ENCODE data around the gene SUGCT. TPM values are rescaled to one million over a fixed set of nuclear protein-coding genes. Genes with fewer than 3 reads are reported as not detected.

Gene SUGCT
- total and polyA plus RNA-seq, 2 of the 13 experiments (the other 11 are each of a cell fraction or from before 2014, with no cell fraction given): 10.1 to 22.2 TPM

DNA sequence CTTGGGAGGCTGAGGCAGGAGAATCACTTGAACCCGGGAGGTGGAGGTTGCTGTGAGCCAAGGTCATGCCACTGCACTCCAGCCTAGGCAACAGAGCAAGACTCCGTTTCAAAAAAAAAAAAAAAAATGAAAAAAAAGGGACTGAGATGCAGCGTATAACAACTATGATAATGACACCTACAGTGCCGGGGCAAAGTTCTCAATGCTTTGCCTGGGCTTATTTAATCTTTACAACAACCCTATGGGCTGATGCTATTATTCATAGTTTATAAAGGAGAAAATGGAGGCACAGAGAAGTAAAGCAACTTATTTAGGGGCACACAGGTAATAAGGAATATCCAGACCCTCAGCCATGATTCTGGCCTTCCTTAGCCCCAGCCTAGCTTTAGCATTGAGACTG is 47.6 kb downstream of the SUGCT start:
- CTCF ChIA-PET (ENCODE audit: low intra/inter-chr PET ratio, low total read pairs): no interaction called here
- POLR2A ChIA-PET: no interaction called here
- intact Hi-C loops (cut with micrococcal nuclease; ENCODE audit: unreplicated experiment): no loop called here

More for the DNA sequence above, 47.6 kb downstream of the SUGCT start:
- no peaks in the 10 kb centered on the region for H3K27me3 ChIP-seq (ENCODE audit: control insufficient read depth in 1 of 2, insufficient read depth in 2 of 2, low read length in 2 of 2)
- no peak overlapping the region for H2AFZ ChIP-seq (ENCODE audit: low read length)
- TF ChIP-seq NONO (IDR thresholded peaks at IDR 0.05): no peak
- no peak for TF ChIP-seq NONO (CRISPR knock-in tag; conservative IDR thresholded peaks at IDR 0.05)
- TF ChIP-seq ATF7-NPFF (CRISPR knock-in tag; IDR thresholded peaks at IDR 0.05; ENCODE audit: low read depth): no peak
- no peak for TF ChIP-seq CEBPG (CRISPR knock-in tag; IDR thresholded peaks at IDR 0.05)
- TF ChIP-seq NR1H2 (CRISPR knock-in tag; IDR thresholded peaks at IDR 0.05; ENCODE audit: borderline replicate concordance, low read depth): no peak
- TF ChIP-seq TCF7L2 (IDR thresholded peaks at IDR 0.05; ENCODE audit: low read depth, low read length): no peak
- TF ChIP-seq, protein P1, sequence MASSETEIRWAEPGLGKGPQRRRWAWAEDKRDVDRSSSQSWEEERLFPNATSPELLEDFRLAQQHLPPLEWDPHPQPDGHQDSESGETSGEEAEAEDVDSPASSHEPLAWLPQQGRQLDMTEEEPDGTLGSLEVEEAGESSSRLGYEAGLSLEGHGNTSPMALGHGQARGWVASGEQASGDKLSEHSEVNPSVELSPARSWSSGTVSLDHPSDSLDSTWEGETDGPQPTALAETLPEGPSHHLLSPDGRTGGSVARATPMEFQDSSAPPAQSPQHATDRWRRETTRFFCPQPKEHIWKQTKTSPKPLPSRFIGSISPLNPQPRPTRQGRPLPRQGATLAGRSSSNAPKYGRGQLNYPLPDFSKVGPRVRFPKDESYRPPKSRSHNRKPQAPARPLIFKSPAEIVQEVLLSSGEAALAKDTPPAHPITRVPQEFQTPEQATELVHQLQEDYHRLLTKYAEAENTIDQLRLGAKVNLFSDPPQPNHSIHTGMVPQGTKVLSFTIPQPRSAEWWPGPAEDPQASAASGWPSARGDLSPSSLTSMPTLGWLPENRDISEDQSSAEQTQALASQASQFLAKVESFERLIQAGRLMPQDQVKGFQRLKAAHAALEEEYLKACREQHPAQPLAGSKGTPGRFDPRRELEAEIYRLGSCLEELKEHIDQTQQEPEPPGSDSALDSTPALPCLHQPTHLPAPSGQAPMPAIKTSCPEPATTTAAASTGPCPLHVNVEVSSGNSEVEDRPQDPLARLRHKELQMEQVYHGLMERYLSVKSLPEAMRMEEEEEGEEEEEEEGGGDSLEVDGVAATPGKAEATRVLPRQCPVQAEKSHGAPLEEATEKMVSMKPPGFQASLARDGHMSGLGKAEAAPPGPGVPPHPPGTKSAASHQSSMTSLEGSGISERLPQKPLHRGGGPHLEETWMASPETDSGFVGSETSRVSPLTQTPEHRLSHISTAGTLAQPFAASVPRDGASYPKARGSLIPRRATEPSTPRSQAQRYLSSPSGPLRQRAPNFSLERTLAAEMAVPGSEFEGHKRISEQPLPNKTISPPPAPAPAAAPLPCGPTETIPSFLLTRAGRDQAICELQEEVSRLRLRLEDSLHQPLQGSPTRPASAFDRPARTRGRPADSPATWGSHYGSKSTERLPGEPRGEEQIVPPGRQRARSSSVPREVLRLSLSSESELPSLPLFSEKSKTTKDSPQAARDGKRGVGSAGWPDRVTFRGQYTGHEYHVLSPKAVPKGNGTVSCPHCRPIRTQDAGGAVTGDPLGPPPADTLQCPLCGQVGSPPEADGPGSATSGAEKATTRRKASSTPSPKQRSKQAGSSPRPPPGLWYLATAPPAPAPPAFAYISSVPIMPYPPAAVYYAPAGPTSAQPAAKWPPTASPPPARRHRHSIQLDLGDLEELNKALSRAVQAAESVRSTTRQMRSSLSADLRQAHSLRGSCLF (CRISPR knock-in tag; IDR thresholded peaks at IDR 0.05; ENCODE audit: borderline replicate concordance): no peak
- no peak for TF ChIP-seq PHF8 (CRISPR knock-in tag; IDR thresholded peaks at IDR 0.05)
- TF ChIP-seq ZFP41 (CRISPR knock-in tag; IDR thresholded peaks at IDR 0.05; ENCODE audit: borderline replicate concordance): no peak
- TF ChIP-seq SAP130 (CRISPR knock-in tag; IDR thresholded peaks at IDR 0.05; ENCODE audit: low read depth): no peak
- no peak for TF ChIP-seq HNRNPLL (IDR thresholded peaks at IDR 0.05; ENCODE audit: low read depth, low read length, poor library complexity, severe bottlenecking)
- TF ChIP-seq, protein P2, sequence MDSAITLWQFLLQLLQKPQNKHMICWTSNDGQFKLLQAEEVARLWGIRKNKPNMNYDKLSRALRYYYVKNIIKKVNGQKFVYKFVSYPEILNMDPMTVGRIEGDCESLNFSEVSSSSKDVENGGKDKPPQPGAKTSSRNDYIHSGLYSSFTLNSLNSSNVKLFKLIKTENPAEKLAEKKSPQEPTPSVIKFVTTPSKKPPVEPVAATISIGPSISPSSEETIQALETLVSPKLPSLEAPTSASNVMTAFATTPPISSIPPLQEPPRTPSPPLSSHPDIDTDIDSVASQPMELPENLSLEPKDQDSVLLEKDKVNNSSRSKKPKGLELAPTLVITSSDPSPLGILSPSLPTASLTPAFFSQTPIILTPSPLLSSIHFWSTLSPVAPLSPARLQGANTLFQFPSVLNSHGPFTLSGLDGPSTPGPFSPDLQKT (CRISPR knock-in tag; IDR thresholded peaks at IDR 0.05; ENCODE audit: borderline replicate concordance): no peak
- no peak for TF ChIP-seq SALL2 (CRISPR knock-in tag; IDR thresholded peaks at IDR 0.05)
- no peak for TF ChIP-seq ZNF776 (CRISPR knock-in tag; IDR thresholded peaks at IDR 0.05)
- no peak for TF ChIP-seq AGO1 (IDR thresholded peaks at IDR 0.05; ENCODE audit: low read depth, low read length, poor library complexity, severe bottlenecking)
- TF ChIP-seq ZFP36L1 (CRISPR knock-in tag; IDR thresholded peaks at IDR 0.05): no peak
- no peak for TF ChIP-seq SRF (IDR thresholded peaks at IDR 0.05; ENCODE audit: low read depth, low read length)
- TF ChIP-seq KDM1A (CRISPR knock-in tag; IDR thresholded peaks at IDR 0.05): no peak
- TF ChIP-seq YY1 (IDR thresholded peaks at IDR 0.05; ENCODE audit: insufficient read depth, insufficient replicate concordance, low read depth, low read length): no peak
- TF ChIP-seq ZNF556 (CRISPR knock-in tag; IDR thresholded peaks at IDR 0.05; ENCODE audit: borderline replicate concordance): no peak
- no peak for TF ChIP-seq ZNF501 (CRISPR knock-in tag; IDR thresholded peaks at IDR 0.05)
- no TSS peak for BruUV-seq (replicated peaks)
- FAIRE-seq: no peak
- H3K36me3 ChIP-seq (replicated peaks in 1 of 2; ENCODE audit: control insufficient read depth in 1 of 2, insufficient read depth in 2 of 2, low read length in 2 of 2): 0 out of 5 replicates have a peak, but pooled peaks cover 0 to 3% of the 10 kb centered on the region in 2 experiments
- H3K4me3 ChIP-seq (replicated peaks in 1 of 3; ENCODE audit: insufficient read depth in 1 of 3, low read depth in 2 of 3, low read length in 3 of 3): no peak overlapping the region
- WGBS (ENCODE audit: low lambda C conversion rate): 89% methylated on average over 4 of the region's 4 CpGs
- H3K4me1 ChIP-seq (ENCODE audit: insufficient read depth, low read length): no peaks in the 10 kb centered on the region
- DNase-seq (ENCODE audit: low spot score): no peak
- no peaks in the 10 kb centered on the region for H3K79me2 ChIP-seq (ENCODE audit: insufficient read depth, low read length)
- no peak overlapping the region for H3K4me2 ChIP-seq (ENCODE audit: low read depth, low read length)
- ATAC-seq: no peak
- no peaks in the 10 kb centered on the region for H4K20me1 ChIP-seq (ENCODE audit: insufficient read depth, low read length)
- in situ Hi-C loops (cut with HindIII; ENCODE audit: extremely low pct_ligation_motif_present, low pct_unique_long_range_greater_than_20kb): no loop called here
- H3K9me3 ChIP-seq (ENCODE audit: low read length): no peaks in the 10 kb centered on the region
- H3K9ac ChIP-seq (ENCODE audit: insufficient read depth, low read depth, low read length): no peak overlapping the region
- no peak overlapping the region for H3K27ac ChIP-seq (ENCODE audit: extremely low read length, insufficient read depth, low read length)
